Memory B cell (primary cell): Measurements from ENCODE around the gene LIMA1.

Source experiments
- ATAC-seq: fragments of 150-1000 bp; cut with Tn5 transposase; 2 replicates; pipeline ENCODE4 v1.10.0; 2021; ENCODE audit warnings: low read depth, mild to moderate bottlenecking, moderate library complexity
- DNase-seq, 2 donors: peaks; one replicate each; pipeline ENCODE4 v3.0.0; 2022; ENCODE audit warnings: low spot score in 2 of 2
- H3K27ac Mint-ChIP-seq: one replicate; pipeline ENCODE4 v1.8.0; 2022; ENCODE audit warnings: mild to moderate bottlenecking, moderate library complexity, mixed read lengths
- H3K27me3 Mint-ChIP-seq: one replicate; pipeline ENCODE4 v1.8.0; 2022; ENCODE audit warnings: mixed read lengths
- H3K36me3 Mint-ChIP-seq: one replicate; pipeline ENCODE4 v1.8.0; 2022; ENCODE audit warnings: mild to moderate bottlenecking, mixed read lengths
- H3K4me1 Mint-ChIP-seq: one replicate; pipeline ENCODE4 v1.8.0; 2022; ENCODE audit warnings: mixed read lengths
- H3K4me3 Mint-ChIP-seq: one replicate; pipeline ENCODE4 v1.8.0; 2022; ENCODE audit warnings: mild to moderate bottlenecking, moderate library complexity, mixed read lengths
- H3K9me3 Mint-ChIP-seq: one replicate; pipeline ENCODE4 v1.8.0; 2022; ENCODE audit warnings: mixed read lengths

LIMA1 gene

GRCh38 chr12:50188241-50188781 lies 95.0 kb downstream of the LIMA1 start:
- no peak for ATAC-seq
- Mint-ChIP-seq H3K36me3 (peaks cover 3% of the 10 kb centered on the region), H3K4me1 (peaks cover 9% of the 10 kb centered on the region), H3K4me3 (no peak overlapping the region), H3K27ac (peak overlapping the region; percentile 3), H3K27me3 (no peaks in the 10 kb centered on the region), H3K9me3 (no peaks in the 10 kb centered on the region)
- DNase-seq: no peak

DNA sequence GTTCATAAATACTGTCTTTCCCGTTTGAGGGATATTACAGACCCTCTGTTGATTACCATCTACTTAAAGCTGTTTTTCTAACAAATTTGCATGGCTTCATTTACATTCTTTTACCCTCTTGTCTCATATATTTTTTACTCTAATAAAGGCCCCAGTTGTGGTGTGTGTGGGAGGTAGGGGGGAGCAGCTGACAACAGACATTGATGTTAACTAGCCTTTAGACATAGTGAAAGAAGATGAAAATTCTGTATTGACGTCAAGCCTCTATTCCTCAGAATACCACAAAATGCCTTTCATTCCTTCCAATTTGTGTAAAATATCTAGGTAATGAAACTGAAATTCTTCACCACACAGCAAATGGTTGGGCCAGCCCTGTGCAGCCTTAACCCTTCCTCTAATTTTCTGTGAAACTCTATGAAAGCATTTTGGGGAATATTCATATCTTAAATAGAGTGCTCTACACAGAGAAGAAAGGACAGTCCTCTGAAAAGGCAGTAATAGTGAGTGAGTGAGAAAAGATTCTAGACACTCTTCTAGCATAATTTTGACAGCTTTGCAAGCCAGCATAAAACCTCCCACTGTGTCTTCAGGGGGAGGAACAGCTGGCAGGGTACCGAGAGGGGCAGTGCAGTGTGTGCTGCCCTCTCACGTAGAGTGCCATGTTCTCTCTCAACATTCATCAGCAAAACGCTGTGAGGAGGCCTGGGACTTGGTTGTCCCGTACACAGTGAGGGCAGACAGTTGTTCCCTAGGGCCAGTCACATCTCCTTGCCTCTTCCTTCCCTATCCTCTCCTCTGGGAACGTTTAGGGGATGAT lies 96.0 kb downstream of the LIMA1 start:
- H3K27me3 Mint-ChIP-seq: no peaks in the 10 kb centered on the region
- H3K36me3 Mint-ChIP-seq: peaks cover 2% of the 10 kb centered on the region
- H3K4me3 Mint-ChIP-seq: no peak overlapping the region
- no peaks in the 10 kb centered on the region for H3K9me3 Mint-ChIP-seq
- peaks cover 9% of the 10 kb centered on the region for H3K4me1 Mint-ChIP-seq
- H3K27ac Mint-ChIP-seq: no peak overlapping the region
- DNase-seq: no peak
- ATAC-seq: no peak

DNA sequence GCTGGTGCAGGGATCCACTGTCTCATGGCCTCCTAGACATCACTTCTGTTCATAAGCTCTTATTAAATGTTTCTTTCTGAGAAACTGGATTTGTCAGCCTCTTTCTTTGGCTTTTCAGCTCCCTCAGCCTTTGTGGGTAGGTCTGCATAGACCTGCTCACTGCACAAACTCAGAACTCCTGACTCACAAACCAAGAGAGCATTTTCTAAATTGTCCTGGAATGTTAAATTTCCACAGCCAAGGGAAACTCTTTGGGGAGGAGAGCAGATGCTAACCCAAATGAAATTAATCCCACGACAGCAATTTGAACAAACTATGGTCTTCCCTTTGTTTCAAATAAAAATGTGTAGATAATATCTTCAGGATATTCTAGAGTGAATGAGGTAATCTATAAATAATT lies 96.6 kb downstream of the LIMA1 start:
- DNase-seq: no peak
- H3K36me3 Mint-ChIP-seq: no peaks in the 10 kb centered on the region
- peaks cover 9% of the 10 kb centered on the region for H3K4me1 Mint-ChIP-seq
- no peaks in the 10 kb centered on the region for H3K9me3 Mint-ChIP-seq
- no peak overlapping the region for H3K27ac Mint-ChIP-seq
- no peaks in the 10 kb centered on the region for H3K27me3 Mint-ChIP-seq
- no peak overlapping the region for H3K4me3 Mint-ChIP-seq
- no peak for ATAC-seq

GRCh38 chr12:50185970-50186663 lies 97.2 kb downstream of the LIMA1 start:
- Mint-ChIP-seq H3K36me3 (peaks cover 2% of the 10 kb centered on the region), H3K27ac (no peak overlapping the region), H3K9me3 (no peaks in the 10 kb centered on the region), H3K4me3 (no peak overlapping the region), H3K4me1 (peaks cover 9% of the 10 kb centered on the region), H3K27me3 (no peaks in the 10 kb centered on the region)
- ATAC-seq (no peak), DNase-seq (no peak)

GRCh38 chr12:50185301-50185895 lies 97.9 kb downstream of the LIMA1 start:
- Mint-ChIP-seq H3K27ac (no peak overlapping the region), H3K36me3 (peaks cover 2% of the 10 kb centered on the region), H3K9me3 (no peaks in the 10 kb centered on the region), H3K4me3 (no peak overlapping the region), H3K27me3 (no peaks in the 10 kb centered on the region), H3K4me1 (peaks cover 9% of the 10 kb centered on the region)
- DNase-seq (no peak), ATAC-seq (no peak)

DNA sequence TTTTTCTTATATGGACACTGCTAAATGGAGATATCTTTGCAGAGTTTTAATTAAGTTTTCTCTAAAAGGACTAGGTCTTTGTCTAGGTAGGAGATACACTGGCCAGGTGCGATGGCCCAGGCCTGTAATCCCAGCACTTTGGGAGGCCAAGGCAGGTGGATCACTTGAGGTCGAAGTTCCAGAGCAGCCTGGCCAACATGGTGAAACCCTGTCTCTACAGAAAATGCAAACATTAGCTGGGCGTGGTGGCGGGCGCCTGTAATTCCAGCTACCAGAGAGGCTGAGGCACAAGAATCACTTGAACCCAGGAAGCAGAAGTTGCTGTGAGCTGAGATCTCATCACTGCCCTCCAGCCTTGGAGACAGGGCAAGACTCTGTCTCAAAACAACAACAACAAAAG lies 99.1 kb downstream of the LIMA1 start:
- H3K4me3 Mint-ChIP-seq: no peak overlapping the region
- H3K4me1 Mint-ChIP-seq: peaks cover 8% of the 10 kb centered on the region
- no peak overlapping the region for H3K27ac Mint-ChIP-seq
- ATAC-seq: no peak
- DNase-seq: no peak
- H3K9me3 Mint-ChIP-seq: no peaks in the 10 kb centered on the region
- no peaks in the 10 kb centered on the region for H3K27me3 Mint-ChIP-seq
- H3K36me3 Mint-ChIP-seq: peaks cover 2% of the 10 kb centered on the region

GRCh38 chr12:50182461-50182860 lies 100.9 kb downstream of the LIMA1 start:
- Mint-ChIP-seq H3K4me1 (no peaks in the 10 kb centered on the region), H3K27me3 (no peaks in the 10 kb centered on the region), H3K36me3 (peaks cover 5% of the 10 kb centered on the region), H3K27ac (no peak overlapping the region), H3K4me3 (no peak overlapping the region), H3K9me3 (no peaks in the 10 kb centered on the region)
- DNase-seq (no peak), ATAC-seq (no peak)

- Mint-ChIP-seq H3K4me3 (no peak overlapping the region), H3K27ac (no peak overlapping the region)
- no peak for ATAC-seq
These were observed 101.6 kb downstream of the LIMA1 start for GRCh38 chr12:50181691-50182090.

GRCh38 chr12:50175716-50176026 lies 107.6 kb downstream of the LIMA1 start:
- Mint-ChIP-seq H3K36me3 (peaks cover 5% of the 10 kb centered on the region), H3K27ac (no peak overlapping the region), H3K9me3 (no peaks in the 10 kb centered on the region), H3K4me1 (no peaks in the 10 kb centered on the region), H3K4me3 (no peak overlapping the region), H3K27me3 (no peaks in the 10 kb centered on the region)
- ATAC-seq (no peak), DNase-seq (no peak)

More at GRCh38 chr12:50181691-50182090, 101.6 kb downstream of the LIMA1 start:
- Mint-ChIP-seq H3K9me3 (no peaks in the 10 kb centered on the region), H3K27me3 (no peaks in the 10 kb centered on the region), H3K4me1 (no peaks in the 10 kb centered on the region), H3K36me3 (peaks cover 7% of the 10 kb centered on the region)
- no peak for DNase-seq

DNA sequence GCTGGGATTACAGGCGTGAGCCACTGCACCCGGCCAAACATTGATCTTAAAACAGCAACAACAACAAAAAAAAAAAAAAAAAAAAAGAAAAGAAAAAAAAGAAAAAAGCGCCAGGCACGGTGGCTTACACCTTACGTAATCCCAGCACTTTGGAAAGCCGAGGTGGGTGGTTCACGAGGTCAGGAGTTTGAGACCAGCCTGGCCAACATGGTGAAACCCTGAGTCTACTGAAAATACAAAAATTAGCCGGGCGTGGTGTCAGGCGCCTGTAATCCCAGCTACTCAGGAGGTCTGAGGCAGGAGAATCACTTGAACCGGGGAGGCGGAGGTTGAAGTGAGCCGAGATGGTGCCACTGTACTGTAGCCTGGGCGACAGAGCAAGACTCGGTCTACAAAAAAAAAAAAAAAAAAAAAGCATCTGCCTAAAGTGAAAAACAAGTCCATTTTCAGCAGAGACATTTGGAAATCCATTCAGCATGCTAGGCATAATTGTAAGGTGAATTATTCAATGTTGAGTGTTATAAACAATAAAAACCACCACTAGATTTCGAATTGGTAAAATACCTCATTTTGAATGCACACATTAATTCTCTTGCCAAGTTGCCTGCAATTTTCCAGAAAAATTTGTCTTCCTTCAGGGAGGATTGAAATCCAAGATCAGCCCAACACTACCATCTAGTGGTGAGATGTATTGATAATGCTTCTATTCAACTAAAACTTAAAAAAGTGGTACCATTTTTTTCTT lies 108.2 kb downstream of the LIMA1 start:
- DNase-seq (peak in 1 of 2 donors; percentile 44), ATAC-seq (peak; percentile 54)
- no peaks in the 10 kb centered on the region for H3K27me3 Mint-ChIP-seq
- no peaks in the 10 kb centered on the region for H3K9me3 Mint-ChIP-seq
- H3K27ac Mint-ChIP-seq: no peak overlapping the region
- H3K36me3 Mint-ChIP-seq: peaks cover 5% of the 10 kb centered on the region
- H3K4me3 Mint-ChIP-seq: no peak overlapping the region
- no peaks in the 10 kb centered on the region for H3K4me1 Mint-ChIP-seq

- H3K27me3 Mint-ChIP-seq: no peaks in the 10 kb centered on the region
- H3K9me3 Mint-ChIP-seq: no peaks in the 10 kb centered on the region
- ATAC-seq (peak; percentile 95), DNase-seq (peak; percentile 88 to 96)
- peak within 1 kb of the TSS; percentile 92 for H3K4me3 Mint-ChIP-seq
- peaks cover 15% of the 10 kb centered on the region for H3K4me1 Mint-ChIP-seq
- no peaks in the 10 kb centered on the region for H3K36me3 Mint-ChIP-seq
- H3K27ac Mint-ChIP-seq: peak within 1 kb of the TSS; percentile 87
These were observed 116.1 kb downstream of the LIMA1 start, which contains the start of gene CERS5 for GRCh38 chr12:50167049-50167828. Gene CERS5 (minus strand): TSS chr12:50167369. CDS start chr12:50167297, 72 bp downstream.

- H3K4me3 Mint-ChIP-seq: peak overlapping the region; percentile 92
- H3K27ac Mint-ChIP-seq: peak overlapping the region; percentile 87
- DNase-seq (peak in 1 of 2 donors; percentile 19), ATAC-seq (no peak)
- no peaks in the 10 kb centered on the region for H3K27me3 Mint-ChIP-seq
- no peaks in the 10 kb centered on the region for H3K36me3 Mint-ChIP-seq
- no peaks in the 10 kb centered on the region for H3K9me3 Mint-ChIP-seq
- H3K4me1 Mint-ChIP-seq: peaks cover 15% of the 10 kb centered on the region
These were observed 116.6 kb downstream of the LIMA1 start for GRCh38 chr12:50166799-50167048.

DNA sequence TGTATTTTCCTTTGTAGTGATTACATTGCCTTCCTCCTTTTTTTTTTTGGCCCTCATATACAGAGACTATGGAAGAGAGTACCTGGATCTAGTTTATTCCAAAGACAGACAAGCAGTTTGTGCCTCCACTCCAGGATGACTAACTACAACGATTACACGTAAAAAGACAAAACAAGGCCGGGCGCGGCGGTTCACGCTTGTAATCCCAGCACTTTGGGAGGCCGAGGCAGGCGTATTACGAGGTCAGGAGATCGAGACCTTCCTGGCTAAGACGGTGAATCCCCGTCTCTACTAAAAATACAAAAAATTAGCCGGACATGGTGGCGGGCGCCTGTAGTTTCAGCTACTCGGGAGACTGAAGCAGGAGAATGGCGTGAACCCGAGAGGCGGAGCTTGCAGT lies 118.4 kb downstream of the LIMA1 start:
- ATAC-seq (no peak), DNase-seq (no peak)
- no peaks in the 10 kb centered on the region for H3K9me3 Mint-ChIP-seq
- peaks cover 21% of the 10 kb centered on the region for H3K4me1 Mint-ChIP-seq
- no peaks in the 10 kb centered on the region for H3K27me3 Mint-ChIP-seq
- H3K4me3 Mint-ChIP-seq: peak overlapping the region; percentile 29
- peak overlapping the region; percentile 41 for H3K27ac Mint-ChIP-seq
- no peaks in the 10 kb centered on the region for H3K36me3 Mint-ChIP-seq
